Inflammatory macrophage treated with lipopolysaccharide for 1 hour (primary cell): ENCODE data around the gene EML6.

Experiments used
- DNase-seq, 2 donors: peaks; one replicate each; pipeline ENCODE4 v3.0.0-alpha.2; 2020 to 2022

EML6 gene

GRCh38 chr2:55012672-55013484 lies 289.4 kb downstream of the EML6 start:
- no peak for DNase-seq

GRCh38 chr2:55013936-55014335 lies 290.5 kb downstream of the EML6 start:
- DNase-seq, result no peak

- DNase-seq, result peak in 1 of 2 donors; percentile 52
These were observed 291.8 kb downstream of the EML6 start for GRCh38 chr2:55014962-55015939.

DNA sequence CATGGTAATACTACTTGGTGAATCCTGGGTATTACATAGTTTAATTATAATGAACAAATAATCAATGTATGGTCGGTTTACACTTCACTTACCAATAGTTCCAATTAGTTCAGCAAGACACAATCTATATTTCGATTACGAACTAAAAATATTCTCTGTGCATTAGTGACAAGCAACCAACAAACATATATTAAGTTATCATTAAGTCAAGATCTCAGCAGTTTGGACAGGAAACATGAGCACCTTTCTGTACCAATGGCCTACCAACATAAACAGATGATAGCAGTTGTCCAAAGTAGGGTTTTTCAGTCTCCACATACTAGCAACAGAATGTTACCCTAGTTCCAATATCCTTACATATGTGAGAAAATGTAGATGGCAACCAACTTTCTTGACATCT lies 294.0 kb downstream of the EML6 start:
- no peak for DNase-seq

DNA sequence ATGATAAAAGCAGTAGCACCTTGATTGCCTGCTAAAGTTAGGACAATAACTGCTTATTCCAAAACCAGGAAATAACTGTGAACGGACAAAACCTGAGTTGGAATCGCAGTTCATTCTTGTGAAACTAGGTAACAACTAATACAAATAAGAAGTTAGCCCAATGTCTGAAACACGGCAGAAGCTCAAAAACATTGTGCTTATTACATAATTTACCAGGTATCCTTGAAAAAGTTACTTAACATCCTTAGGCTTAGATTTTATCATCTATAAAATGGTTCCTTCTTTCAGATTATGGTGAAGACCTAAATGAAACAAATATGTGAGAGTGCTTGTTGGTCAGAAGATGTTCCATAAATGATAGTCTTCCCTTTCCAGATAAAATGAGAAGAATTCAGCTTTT lies 294.4 kb downstream of the EML6 start:
- DNase-seq, result no peak

DNA sequence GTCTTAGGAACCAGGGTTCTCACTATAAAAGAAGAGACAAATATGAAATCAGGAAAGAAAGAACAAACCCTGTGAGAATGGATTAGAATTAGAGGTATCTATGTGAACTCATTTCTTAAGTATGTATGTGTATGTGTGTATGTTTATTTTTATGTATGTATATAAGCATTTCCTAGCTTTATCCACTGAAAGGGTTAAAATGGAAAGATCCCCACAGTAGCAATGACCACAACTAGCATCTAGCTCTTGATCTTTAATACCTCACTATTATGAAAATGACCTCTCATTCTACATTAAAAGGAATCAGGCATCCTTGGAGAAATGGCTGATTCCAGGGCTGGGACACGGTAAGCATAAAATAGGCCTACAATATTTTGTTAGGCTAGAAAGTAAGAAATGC lies 295.2 kb downstream of the EML6 start:
- no peak for DNase-seq

- peak; percentile 72 to 85 for DNase-seq
These were observed 296.2 kb downstream of the EML6 start for GRCh38 chr2:55019526-55020258.
